Ecto neural progenitor cell (in vitro differentiated cells): Measurements from ENCODE around the gene KCNJ4.

Experiments
- DNase-seq: peaks from one replicate; pipeline ENCODE4 v3.0.0-alpha.2; 2018; ENCODE audit warnings: low spot score

KCNJ4 gene

DNA sequence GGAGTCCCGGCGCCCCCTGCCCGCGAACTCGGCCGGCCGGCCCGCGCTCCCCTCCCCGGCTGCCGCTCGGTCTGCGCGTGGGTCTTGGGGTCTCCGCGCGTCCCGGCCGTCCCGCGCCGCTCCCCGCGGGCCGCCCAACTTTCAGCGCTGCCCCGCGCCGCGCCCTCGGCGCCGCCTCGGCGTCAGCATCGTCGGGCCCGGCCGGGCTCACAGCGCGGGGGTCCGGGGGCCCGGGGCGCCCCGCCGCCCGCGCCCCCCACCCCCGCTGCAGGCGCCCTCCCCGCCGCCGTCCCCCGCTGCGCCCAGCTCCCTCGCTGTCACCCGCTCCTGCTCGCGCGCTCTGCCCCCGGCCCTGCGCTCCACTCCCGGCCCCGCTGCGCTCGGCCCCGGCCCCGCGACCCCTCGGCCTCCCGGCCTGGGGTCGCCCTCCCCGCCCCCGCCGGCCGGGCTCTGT, at the start of gene KCNJ4:
Gene KCNJ4 (minus strand): TSS at position 124 of the 454 bp plus-strand sequence. CDS start 27,067 bp downstream, outside the sequence.
- DNase-seq, result no peak

- no peak for DNase-seq
Observed at GRCh38 chr22:38503021-38503420, 48.0 kb upstream of the KCNJ4 start.

DNA sequence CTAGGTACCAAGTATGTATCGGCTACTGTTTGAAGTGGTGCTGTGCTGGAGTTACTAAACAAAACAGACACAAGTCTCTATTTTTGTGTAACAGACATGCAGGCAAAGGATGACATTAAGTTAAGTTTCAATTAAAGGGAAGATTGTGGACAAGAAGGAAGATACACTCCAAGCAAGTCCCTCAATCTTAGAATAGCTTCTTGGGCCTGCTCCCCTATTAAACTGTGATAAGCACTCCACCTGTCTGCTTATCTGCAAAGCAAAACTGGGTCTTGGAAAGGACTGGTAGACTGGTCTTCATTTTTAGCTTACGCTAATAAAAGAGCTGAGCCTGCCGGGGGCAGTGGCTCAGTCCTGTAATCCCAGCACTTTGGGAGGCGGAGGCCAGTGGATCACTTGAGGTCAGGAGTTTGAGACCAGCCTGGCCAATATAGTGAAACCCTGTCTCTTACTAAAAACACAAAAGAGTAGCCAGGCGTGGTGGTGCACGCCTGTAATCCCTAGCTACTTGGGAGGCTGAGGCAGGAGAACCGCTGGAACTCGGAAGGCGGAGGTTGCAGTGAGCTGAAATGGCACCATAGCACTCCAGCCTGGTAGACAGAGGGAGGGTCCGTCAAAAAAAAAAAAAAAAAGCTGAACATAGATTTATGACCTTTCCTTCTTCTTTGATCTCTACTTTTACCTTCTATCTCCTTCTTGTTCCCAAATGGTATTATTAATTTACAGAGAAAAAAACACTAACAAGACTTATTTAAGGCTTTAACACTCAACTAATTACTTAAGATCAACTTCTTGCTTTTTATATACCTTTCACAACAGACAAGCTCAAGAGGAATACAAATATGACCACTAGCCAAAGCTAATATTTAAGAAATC, 47.0 kb upstream of the KCNJ4 start:
- no peak for DNase-seq

DNA sequence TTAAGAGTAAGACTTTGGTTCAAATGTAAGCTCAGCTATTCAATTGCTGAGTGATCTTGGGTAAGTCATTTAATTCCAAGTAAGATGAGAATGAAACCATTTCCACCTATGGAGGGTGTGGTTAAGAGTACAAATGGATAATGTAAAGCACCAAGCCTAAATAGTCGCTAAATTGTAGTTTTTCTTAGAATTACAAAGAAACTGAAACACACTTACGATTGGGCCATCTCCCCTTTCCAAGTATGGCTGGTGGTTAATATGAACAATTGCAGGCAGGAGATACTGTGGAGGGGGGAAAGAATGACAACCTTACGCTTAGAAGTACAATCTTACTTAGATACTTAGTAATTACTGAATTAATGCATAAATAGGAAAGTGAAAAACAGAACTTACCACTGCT, 42.9 kb upstream of the KCNJ4 start:
- DNase-seq, result no peak

DNA sequence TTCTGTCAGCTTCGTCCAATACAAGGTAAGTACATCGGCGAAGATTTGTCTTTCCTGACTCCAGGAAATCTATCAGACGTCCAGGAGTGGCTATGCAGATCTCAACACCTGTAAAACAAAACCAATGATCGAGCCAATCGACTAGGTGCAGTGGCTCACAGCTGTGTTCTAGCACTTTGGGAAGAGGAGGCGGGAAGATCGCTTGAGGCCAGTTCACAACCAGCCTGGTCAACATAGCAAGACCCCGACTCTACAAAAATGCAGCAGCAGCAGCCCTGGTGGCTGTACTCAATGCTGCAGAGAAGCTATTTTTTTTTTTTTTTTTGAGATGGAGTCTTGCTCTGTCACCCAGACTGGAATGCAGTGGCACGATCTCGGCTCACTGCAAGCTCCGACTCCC, 39.9 kb upstream of the KCNJ4 start:
- DNase-seq, result no peak

DNA sequence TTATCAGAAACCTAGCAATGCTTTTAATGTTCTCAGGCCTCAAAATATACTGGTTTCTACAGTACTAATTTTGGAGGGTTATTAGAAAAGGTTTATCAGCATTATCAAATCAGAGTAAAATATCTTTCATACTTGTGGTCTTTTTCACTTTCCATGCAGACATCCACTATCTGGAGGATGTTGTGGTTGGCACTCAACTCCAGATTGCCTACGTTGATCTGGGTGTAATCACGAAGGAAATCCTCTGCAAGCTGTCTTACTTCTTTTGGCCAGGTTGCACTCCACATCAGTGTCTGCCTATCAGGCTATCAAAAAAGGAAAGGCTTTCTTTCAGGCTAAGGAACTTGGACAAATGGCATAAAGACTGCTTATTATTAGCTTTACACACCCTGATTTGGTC, 39.5 kb upstream of the KCNJ4 start:
- DNase-seq, result no peak

- DNase-seq, result no peak
Observed at GRCh38 chr22:38491707-38492348, 36.8 kb upstream of the KCNJ4 start.

GRCh38 chr22:38490915-38491314, 35.9 kb upstream of the KCNJ4 start:
- DNase-seq, result no peak

DNA sequence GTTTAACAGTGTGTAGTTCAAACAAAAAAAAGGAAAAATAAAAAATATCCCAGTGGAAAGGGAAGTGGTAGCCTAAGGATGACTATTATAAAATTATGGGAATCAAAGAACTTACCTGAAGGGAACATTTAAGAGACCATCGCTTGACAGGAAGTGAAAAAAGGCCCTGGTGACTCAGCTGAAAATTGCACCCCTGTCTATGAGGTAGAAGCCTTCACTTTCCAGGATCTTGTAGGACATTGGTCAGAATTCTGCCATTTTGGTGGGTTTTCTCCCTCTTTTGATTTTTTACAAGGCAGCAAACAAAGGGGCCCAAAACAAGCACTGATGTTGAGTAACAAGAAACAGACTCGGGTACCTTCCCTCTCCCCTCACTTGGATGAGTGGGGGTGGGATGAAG, 35.5 kb upstream of the KCNJ4 start:
- no peak for DNase-seq

GRCh38 chr22:38489561-38490145, 34.7 kb upstream of the KCNJ4 start:
- no peak for DNase-seq

- DNase-seq, result no peak
Observed at GRCh38 chr22:38489142-38489541, 34.1 kb upstream of the KCNJ4 start.

DNA sequence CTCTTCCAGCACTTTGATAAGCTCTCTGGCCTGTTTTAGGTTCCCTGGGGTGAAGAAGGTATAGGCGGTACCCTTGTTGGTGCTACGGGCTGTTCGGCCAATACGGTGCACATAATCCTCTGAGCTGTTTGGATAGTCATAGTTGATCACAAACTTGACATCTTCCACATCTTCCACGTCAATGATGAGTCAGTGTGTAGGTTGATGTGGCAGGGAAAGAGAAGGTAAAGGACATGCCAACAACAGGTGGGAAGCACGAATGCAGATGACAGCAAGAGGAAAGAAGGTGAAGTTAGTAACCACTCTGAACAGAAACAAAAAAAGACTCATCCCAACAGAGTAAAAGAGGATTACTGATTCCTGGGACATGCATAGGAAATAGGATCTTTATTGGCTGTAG, 32.9 kb upstream of the KCNJ4 start:
- DNase-seq, result no peak

DNA sequence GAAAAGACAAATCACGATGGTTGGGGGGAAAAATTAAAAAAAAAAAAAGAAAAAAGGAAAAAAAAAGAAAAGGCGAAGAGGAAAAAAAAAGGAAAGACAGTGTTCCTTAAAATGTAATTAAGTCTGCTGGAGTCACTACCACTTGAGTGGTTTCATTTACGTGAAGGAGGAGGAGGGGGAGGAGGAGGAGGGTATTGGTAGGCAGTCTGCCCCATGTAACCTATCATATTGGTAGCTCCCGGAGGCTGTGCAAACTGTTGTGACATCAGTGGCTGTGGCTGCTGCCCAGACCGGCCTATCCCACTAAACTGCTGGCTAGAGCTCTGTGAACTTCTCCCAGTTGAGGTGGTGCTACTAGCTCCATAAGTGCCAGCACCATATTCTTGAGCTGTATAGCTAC, 30.8 kb upstream of the KCNJ4 start:
- DNase-seq, result no peak

- no peak for DNase-seq
Observed at GRCh38 chr22:38484244-38484643, 29.2 kb upstream of the KCNJ4 start.

DNA sequence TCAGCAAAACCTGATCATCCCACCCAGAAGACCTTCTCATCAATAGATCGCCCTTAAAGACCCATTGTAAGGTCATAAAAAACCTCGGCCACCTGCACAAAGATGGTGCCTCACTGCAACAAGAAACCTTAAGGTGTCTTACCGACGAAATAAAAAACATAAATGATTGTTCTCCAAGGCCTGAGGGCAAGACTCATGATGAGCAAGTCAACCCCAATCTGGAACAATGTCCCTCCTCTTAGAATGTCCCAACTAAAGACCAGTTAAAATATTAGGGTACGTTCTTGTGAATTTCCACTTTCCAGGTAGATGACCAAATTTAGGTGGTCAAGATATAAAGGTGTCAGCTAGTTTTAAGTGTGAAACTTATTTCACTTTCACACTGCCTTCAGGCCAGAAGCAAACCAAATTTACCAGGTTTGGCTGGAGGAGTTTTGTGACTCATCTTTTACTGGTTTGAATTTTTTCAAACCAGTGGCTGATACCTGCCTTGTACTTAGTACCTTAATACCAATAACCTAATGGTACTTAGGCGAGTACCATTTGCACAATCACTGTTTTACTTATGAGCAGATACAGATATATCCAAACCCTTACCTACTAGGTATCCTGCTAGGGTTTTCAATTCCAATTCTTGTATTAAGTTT, 27.8 kb upstream of the KCNJ4 start:
- DNase-seq, result no peak

GRCh38 chr22:38481871-38482332, 26.9 kb upstream of the KCNJ4 start:
- no peak for DNase-seq

DNA sequence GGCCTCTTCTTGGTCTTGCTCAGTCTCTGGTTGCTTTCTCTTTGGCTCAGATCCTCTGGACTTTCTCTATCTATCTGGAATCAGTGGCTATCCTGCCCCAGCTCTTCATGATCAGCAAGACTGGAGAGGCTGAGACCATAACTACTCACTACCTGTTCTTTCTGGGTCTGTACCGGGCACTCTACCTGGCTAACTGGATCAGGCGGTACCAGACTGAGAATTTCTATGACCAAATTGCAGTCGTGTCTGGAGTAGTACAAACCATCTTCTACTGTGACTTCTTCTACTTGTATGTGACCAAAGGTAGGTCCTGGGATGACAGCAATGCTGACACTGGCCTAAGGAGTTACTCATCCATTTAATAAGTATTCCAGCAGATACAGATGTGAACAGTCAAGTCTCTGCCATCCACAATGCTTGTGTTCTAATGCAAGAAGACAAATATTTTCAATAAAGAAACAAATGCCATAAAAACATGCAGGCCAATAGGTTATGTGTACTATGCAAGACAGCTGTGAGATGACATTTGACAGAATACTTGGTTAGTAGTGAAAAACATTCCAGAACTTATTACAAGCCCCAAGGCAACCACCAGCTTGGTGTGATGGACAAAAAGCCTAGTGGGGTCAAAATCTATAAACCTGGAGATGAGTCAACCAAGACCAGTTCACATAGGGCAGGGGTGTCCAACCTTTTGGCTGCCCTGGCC, 26.3 kb upstream of the KCNJ4 start:
- no peak for DNase-seq

DNA sequence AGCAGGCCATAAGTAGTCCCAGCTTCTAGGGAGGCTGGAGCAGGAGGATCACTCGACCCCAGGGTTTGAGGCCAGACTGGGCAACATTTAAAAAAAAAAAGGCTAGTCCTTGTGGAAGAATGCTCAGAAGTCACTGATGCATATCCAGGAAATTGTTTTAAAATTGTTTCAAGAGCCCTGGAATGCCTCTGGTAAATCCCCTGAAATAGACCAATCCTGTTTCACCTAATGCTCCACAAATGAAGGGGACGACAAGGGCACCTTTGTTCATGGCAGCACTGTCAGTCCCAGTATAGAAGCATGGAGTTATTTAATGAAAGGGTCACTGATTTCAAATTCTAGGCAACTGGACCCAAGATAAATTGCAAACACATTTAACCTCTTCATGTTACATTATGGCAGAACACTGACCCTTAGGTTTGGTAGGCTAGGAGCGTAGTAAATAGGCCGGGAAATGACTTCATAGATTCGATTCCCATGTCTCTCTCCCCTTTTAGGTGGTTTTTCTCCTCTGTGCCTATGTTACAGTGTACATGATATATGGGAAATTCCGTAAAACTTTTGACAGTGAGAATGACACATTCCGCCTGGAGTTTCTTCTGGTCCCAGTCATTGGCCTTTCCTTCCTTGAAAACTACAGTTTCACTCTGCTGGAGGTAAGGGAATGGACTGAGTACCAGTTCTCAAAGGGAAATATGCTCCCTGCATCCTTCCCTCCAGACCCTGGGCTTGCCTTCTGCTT, 24.3 kb upstream of the KCNJ4 start:
- DNase-seq, result no peak

GRCh38 chr22:38477585-38477984, 22.6 kb upstream of the KCNJ4 start:
- no peak for DNase-seq

- no peak for DNase-seq
Observed at GRCh38 chr22:38474003-38474607, 19.1 kb upstream of the KCNJ4 start.

DNA sequence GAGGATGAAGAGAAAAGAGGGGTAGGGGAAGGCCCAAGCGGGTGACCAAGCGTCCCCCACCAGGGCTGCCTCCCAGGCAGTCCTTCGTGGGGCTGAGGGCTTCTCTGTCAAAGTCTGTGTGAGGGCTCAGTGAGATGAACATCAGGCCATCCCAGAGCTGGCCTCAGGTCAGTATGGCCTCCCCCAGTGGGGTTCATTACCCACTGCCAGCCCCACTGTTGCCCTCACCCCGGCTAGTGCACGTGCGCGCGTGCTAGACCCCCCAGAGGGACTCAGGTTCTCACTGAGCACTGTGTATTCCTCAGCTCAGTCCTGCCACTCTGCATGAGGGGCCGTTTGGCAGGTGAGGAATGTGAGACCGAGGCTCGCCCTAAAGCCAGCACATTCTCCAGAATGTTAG, 16.2 kb upstream of the KCNJ4 start:
- DNase-seq, result no peak
